ENCODE measurements around the gene SMIM10L2A.
"Not testable (repeated sequence)": the region's sequence is repeated elsewhere in the genome, so short reads cannot be mapped to it uniquely, and the experiment has no call there.

Gene SMIM10L2A

DNA sequence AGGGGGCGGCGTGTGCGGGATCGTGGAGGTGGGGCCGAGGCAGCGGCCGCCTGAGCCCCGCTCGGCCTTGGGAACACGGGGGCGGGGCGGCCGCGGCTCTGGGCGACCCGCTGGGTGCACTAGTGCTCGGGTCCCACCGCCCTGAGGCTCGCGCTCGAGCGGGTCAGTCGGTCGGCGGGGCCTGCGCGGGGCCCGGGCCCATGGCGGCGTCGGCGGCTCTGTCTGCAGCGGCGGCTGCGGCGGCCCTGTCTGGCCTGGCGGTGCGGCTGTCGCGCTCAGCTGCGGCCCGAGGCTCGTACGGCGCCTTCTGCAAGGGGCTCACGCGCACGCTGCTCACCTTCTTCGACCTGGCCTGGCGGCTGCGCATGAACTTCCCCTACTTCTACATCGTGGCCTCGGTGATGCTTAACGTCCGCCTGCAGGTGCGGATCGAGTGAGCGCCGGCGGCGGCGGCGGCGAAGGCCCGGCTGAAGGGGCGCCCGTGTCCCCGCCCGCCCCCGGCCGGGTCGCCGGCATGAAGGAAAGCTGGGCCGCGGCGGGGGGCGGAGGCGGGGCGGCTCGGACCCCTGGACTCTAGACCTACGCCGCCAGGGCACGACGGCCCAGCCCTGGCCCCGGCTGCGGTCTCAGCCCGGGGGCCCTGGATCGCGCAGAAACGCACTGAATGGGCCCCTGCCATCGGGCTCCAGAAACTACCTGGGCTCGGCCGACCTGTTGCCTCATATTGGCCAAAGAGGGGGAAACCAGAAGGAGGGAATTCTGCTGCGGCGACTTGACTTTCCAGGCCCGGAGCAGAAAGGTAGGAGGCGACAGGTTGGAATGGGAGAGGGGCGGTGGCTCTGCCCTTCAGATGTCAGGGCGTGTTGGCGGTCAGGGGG, at the start of gene SMIM10L2A:
Gene SMIM10L2A, plus strand, starts transcription at position 13 of the 878 bp plus-strand sequence. Its CDS starts 188 bp downstream, at position 201.
- DNase-seq: no peak

DNA sequence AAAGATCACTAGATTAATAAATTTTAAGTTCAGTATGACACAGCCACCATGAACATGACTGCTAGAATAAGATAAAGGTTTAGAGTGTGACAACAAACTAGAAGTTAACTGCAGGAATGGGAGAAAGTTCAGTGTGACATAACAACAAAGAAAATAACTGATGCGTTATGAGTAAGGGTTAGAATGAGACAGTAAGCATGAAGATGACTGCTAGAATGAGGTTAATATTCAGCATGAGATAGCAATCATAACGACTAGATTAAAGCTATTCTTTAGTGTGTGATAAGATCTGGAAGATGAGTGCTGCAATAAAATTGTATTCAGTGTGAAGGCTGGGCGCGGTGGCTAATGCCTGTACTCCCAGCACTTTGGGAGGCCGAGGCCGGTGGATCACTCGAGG, 48.4 kb upstream of the SMIM10L2A start:
- no peak for DNase-seq

DNA sequence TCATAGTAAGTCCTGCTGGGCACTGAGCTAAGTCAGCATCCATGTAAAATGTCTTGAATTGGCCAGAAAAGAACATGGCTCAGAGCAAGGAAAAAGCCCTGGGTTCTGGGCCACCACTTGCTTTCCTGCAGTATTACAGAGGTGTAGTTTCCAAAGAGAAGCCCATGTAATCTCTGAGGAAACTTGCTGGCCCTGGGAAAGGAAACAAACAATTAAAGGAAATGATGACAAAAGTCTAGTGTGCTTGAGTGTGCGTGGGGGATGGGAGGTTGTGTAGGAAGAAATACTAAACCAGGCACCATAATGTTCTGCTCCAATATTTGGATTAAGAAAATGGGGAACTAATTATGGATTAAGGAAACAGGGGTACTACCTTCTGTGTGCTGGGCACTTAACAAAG, 39.5 kb upstream of the SMIM10L2A start:
- no peak for DNase-seq

DNA sequence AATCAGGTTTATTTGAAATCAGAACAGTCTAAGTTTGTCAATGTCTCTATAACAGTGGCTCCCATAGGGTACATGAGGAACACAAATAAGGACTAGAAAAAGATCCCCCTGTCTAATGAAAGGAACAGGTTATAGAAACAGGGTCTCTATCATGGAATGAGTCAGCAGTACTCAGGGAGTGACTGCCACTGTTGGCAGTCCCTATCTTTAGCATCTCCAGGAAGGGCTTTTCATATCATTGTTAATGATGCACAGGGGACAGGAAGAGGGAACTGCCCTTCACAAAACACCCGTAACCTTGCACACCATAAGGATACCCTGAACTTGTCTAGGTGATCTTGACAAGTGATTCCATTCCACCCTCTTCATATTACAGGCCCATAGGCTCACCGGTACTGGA, 38.5 kb upstream of the SMIM10L2A start:
- DNase-seq: no peak

DNA sequence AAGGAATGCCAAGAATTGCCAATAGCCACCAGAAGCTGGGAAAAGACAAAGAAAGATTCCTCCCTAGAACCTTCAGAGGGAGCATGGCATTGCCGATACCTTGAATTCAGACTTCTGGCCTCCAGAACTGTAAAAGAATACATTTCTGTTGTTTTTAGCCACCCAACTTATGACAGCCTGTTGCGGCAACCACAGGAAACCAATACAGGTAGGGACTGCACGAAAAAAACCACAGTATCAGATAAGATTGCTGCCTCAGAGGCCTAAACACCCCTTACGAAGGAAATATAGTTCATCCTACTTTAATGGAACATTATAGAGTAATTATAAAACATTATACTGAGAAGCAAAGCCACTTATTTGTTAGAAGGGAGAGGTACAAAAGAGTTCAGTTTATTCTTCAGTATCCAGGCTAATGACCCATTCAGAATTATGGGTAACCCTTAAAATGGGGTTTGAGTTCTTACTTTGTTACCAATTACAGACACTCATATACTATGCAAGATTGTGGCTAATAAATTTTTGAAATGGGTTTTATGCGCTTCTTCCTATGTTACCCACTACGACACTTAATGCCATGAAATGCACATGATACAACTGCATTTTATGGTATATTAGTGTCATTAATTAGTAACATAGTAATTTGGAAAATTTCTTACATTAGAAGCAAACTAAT, 37.4 kb upstream of the SMIM10L2A start:
- no peak for DNase-seq

DNA sequence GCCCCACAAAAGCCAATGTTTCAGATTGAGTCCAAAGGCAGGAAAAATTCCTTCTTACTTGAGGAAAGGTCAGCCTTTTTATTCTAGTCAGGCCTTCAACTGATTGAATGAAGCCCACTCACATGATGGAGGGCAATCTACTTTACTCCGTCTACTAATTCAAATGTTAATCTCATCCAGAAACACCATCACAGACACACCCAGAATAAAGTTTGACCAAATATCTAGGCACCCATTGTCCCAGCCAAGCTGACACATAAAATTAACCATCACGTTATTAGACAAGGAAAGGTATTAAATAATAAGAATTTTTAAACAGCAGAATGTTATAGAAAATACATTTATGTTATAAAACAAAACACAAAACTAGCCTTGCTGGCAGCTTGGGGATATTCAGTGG, 32.9 kb upstream of the SMIM10L2A start:
- no peak for DNase-seq

DNA sequence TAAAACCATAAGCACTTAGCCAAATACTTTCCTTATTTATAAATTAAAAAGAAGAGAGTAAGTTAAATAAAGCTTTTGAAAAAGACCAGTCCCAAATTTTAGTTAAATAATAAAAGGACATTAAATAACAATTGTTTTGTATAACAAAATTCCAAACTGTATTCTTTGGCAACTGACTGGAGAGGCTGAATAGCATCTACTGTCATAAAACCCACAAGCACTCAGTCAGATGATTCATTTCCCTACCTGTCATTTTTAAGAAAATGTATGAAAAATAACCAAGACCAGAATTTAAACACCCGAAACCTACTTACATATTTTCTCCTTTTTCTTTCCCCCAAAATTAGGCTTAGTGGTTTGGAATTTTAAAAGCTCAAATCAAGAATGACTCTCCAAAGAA, 32.5 kb upstream of the SMIM10L2A start:
- no peak for DNase-seq

DNA sequence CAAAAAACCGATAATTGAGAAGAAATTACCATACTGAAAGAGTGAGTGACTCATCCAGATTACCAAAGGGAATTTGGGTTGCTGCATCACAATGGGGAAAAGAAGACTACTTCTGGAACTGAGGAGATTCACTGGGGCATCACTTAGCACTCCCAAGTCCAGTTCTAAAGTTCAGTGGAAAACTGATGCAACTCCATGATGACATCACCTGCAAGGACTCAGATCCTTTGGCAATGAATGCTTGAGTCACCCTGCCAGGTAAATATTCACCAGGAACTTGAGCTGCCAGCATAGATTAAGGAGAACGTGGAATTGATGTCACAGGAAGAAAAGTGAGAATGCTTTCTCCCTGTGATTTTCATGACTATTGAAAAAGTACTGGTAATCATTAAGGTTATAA, 32.0 kb upstream of the SMIM10L2A start:
- DNase-seq: no peak

DNA sequence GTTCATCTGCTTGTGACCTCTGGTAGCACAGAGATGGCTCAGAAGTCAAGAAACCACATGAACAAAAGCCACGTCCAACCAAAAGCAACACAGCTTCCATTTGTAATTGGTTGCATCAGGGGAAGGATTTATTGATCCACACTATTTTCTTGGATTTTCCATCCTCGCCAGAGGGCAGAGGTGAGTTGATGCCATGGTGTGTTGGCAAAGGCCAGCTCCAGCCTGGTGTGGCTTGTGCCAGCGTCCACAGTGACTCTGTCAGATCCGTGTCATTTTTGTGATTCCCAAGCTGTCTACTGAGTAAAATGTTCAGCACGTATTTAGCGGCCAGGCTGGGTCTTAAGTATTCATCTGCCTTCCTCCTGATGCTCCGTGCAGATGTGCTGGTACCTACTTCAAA, 30.0 kb upstream of the SMIM10L2A start:
- DNase-seq: no peak

DNA sequence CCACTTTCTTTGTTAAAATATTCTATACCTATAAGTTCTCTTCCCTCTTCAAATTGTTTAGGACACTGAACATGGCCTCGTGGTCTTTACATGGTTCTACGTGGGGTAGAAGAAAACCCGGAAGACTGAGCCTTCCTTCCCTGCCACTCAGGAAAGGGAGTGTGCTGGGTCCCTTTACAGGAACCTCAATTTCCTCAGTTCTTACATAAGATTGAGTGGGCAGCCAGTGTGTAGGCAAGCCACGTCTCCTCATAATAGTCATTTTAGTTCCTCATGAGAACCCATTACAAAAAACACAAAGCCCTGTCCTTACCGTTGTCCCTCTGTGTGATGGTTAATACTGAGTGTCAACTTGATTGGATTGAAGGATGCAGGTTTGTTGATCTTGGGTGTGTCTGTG, 28.7 kb upstream of the SMIM10L2A start:
- no peak for DNase-seq

DNA sequence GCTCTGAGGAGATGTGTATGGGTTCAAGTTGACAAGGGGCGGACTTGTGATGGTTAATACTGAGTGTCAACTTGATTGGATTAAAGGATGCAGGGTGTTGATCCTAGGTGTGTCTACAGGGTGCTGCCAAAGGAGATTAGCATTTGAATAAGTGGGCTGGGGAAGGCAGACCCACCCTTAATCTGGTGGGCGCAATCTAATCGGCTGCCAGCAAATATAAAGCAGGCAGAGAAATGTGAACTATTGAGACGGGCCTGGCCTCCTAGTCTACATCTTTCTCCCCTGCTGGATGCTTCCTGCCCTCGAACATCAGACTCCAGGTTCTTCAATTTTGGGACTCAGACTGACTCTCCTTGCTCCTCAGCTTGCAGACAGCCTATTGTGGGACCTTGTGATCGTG, 26.7 kb upstream of the SMIM10L2A start:
- no peak for DNase-seq

DNA sequence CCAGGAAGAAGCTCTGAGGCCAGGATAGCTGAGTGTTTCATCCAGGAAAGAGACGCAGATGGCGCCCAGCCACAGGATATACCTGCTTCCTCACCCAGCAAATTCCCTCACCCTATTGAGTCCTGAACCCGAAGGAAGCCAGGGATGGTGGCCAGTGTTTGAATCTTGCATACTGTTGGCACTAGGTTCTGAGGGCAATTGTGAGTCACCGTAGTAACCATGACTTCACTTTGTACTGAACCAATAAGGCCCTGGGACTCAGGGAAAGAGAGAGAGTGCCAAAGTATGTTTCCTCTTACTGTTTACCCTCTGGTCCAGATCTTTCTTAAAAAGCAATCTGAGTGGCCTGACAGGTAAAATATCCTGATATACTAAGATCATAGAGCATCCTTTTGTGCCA, 25.6 kb upstream of the SMIM10L2A start:
- no peak for DNase-seq

DNA sequence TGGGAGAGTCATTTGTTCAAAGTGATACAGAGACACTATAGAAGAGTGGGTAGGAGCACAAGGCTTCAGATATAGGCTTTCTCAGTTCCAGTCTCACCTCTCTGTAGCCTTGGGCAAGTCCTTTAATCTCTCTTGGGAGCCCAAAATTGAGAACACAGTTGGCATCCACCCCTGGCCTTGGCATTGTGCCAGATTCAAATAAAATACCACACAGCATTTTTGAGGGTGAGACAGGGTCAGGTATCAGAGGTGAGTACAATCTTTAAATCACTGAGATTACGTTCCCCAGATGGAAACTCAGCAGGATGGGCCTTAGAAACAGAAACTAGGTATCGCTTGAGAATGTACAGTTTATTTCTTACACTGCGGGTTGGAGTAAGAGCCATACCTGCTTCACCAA, 25.2 kb upstream of the SMIM10L2A start:
- no peak for DNase-seq

DNA sequence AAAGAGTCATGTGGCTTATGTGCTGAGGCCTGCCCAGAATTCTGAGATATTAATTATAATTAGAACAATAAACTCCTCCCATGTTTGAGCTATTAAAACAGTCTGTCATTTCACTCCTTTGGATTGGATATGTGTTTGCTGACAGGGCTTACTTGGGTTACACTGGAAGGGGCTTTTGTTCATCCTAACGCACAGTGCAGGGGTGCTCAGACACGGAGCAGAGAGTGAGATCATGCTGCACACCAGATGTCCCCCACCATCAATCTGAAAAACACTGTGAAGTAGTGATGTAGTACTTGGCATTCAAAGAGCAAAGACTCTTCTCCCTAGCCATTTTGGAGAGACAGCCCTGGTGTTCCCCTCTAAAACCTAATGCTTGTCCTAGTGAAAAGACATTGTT, 24.1 kb upstream of the SMIM10L2A start:
- no peak for DNase-seq

DNA sequence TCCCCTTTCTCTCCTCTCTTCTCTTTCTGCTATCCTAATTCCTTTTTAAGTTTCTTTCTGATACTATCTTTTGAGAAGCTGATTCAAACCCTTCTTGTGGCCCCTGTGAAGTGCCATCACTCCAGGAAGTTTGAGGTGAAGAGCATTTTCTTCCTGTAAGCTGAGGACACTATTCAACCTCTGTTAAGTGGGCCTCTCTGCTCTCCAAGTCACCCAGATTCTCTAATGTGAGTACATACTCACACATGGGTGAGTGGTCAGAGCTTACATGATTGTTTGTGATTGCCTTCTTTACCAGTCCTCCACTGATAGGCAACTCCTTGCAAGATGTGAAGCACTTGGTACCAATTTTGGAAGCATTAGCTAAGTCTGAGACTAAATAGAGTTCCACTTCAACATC, 18.4 kb upstream of the SMIM10L2A start:
- DNase-seq: no peak

DNA sequence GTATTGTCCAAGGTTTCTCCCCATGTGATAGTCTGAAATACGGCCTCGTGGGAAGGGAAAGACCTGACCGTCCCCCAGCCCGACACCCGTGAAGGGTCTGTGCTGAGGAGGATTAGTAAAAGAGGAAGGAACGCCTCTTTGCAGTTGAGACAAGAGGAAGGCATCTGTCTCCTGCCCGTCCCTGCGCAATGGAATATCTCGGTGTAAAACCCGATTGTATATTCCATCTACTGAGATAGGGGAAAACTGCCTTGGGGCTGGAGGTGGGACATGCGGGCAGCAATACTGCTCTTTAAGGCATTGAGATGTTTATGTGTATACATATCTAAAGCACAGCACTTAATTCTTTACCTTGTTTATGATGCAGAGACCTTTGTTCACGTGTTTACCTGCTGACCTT, 15.3 kb upstream of the SMIM10L2A start:
- not testable (repeated sequence) for DNase-seq

DNA sequence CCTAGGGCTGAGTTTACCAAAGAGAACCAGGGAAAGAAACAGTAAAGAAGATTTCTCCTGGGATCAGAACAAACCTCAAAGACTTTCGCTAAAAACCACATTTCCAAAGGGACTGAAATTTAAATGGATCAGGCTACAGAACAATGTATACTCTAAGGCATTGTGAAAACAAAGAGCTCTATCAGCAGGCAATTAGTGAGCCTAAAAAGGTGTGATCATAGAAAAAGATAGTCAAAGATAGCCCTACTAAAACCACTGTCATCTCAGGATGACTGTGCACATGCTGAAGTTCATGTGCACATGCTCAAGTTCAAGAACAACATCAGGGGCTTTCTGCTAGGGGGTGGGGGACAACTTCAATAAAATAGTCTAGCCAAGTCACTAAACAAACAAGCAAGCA, 12.9 kb upstream of the SMIM10L2A start:
- DNase-seq: no peak

DNA sequence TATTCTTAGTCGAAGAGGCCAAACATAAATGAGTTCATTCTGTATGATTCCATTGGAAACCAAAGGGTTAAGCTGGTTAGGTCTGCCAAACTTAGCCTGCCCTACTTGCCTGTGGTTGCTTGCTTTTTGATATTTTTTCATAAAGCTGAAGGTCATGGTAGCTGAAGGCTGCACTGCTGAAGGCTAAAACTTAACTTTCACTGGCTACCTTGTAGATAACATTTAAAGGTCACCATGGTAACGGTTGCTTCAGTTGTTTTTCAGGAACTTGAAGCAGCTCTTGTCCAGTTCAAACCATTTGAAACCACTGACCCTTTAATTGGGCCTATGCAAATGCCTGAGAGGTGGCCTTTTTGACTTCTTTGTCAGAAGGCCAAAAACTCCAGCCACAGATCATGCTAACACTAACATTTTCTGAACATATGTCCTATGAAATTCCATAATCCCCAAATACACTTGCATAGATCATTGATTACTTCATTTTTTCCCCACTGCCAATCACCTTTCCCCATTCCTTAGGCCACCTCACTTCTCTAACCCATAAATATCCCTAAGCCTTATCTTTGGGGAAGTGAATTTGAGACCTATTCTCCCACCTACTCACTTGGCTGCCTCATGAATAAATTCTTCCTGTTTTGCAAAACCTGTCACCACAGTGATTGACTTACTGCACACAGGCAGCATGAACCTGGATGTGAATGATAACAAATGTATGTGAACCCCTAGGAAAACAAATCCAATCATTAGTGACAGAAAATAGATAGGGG, 10.7 kb upstream of the SMIM10L2A start:
- DNase-seq: no peak

DNA sequence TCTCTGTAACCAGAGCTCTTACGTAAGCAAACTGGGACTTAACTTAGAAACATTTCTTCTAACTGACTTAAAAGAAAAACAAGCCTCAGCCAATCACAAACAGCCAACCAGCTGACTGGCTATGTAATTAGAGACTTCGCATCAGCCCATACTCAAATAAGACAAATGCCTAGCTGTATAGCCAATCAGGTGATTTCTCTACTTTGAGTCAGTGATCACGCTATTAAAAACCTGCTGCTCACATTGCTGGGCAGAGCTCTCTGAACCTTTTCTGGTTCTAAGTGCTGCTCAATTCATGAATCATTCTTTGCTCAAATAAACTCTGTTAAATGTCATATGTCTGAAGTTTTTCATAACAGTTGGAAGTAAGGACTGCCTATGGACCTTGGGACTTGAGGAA, 9.9 kb upstream of the SMIM10L2A start:
- no peak for DNase-seq

DNA sequence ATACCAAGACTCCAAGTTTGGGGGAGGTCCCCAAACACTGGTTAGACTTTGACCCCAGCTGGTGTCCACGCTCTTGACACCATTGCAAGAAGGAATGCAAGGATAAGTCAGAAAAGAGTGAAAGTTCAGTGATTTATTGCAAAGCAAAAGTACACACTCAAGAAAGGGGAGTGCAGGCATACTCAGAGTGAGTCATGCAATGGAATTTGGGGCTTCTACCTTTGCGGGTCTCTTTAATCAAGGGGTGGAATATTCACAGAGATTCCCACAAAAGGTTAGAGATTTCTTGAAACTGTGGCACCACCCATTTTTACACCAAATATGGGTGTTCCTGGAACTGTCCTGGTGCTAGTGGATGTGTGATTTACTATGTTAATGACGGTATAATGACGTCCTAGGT, 5.2 kb upstream of the SMIM10L2A start:
- no peak for DNase-seq

DNA sequence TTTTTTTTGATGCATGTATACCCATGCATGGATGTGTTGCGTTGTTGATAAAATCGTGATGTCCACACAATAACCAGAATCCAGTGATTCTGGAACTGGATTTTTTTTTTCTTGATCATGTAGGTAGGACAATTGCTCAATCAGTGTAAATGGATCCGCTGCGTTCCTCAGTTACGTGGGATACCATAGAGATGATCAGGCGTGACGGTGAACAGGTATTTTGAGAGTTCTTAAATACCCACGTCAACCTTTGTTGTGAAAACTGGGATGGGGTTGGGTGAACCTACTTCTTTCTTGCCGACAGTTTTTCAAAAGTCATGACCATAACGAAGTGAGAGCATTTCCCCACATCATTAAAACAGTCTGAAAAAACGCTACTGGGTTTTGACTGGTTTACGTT, 913 bp upstream of the SMIM10L2A start:
- DNase-seq: no peak

DNA sequence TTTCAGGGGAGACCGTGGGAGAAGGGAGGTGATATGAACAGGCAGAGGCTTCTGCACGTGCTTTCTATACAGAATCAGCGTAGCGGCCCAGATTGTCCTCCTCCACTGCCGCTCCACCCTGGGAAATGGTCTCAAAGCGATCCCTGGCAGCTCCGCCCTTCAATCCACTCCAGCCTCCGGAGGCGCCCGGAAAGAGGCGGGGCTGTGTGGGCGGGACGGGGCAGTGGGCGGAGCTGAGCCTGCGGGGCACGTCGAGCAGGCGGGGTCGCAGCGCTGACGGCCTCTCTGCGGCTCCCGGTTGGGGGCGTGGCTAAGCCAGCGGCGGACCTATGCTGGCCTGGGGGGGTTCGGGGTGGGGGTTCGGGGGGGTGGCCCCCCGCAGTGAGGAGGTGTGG, 210 bp upstream of the SMIM10L2A start:
- DNase-seq: peak; percentile 3

DNA sequence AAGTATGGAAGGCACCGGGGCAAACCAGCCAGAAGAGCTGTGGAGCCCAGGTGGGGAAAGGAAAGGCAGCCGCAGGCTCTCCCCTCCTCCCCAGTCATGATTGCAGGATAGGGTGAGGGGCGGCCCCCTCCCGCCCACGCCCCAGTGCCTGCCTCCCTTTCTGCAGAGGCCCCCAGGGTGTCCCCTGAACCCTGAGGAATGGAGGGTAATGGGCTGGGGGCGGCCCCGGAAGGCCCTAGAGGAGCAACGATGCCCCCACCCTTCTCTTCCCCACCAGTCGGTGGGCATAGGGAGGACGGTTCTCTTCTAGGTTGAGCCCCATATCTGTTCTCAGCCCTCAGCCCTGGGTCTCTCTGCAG, 1.0 kb downstream of the SMIM10L2A start:
- not testable (repeated sequence) for DNase-seq

Data from NCI-H1417 treated with DMSO at 0.1 percent for 48 hours (cell line).